GM15510 (cell line): ENCODE data around the gene CD151.
A peak's percentile ranks its signal among the peaks of the same experiment; 100 is the strongest.

ENCODE experiments used
- POLR2A ChIP-seq: IDR thresholded peaks from 3 replicates; pipeline ENCODE4 v1.6.1; 2011; ENCODE audit warnings: borderline replicate concordance; ENCODE audit not compliant: insufficient read length; ENCODE audit errors: extremely low read depth

The CD151 gene

GRCh38 chr11:794013-794765 is 38.6 kb upstream of the CD151 start:
- TF ChIP-seq POLR2A = no peak

- TF ChIP-seq POLR2A = no peak
Observed at GRCh38 chr11:794766-795633, 37.8 kb upstream of the CD151 start.

- TF ChIP-seq POLR2A = peak; percentile 36
Observed at GRCh38 chr11:795634-796564, 36.9 kb upstream of the CD151 start.

- no peak for TF ChIP-seq POLR2A
Observed at GRCh38 chr11:796565-797295, 36.0 kb upstream of the CD151 start.

GRCh38 chr11:797296-798092 is 35.3 kb upstream of the CD151 start:
- no peak for TF ChIP-seq POLR2A

GRCh38 chr11:798093-798713 is 34.5 kb upstream of the CD151 start, which contains the start of gene SLC25A22:
Gene SLC25A22, minus strand, starts transcription at chr11:798281. Its CDS starts 3,275 bp downstream, at chr11:795006.
- TF ChIP-seq POLR2A = peak; percentile 73

- TF ChIP-seq POLR2A = no peak
Observed at GRCh38 chr11:799641-800316, 33.0 kb upstream of the CD151 start.

GRCh38 chr11:800473-800872 is 32.3 kb upstream of the CD151 start:
- TF ChIP-seq POLR2A = no peak

- no peak for TF ChIP-seq POLR2A
Observed at GRCh38 chr11:801097-801780, 31.5 kb upstream of the CD151 start.

- TF ChIP-seq POLR2A = no peak
Observed at GRCh38 chr11:802018-802617, 30.6 kb upstream of the CD151 start.
